T-helper 2 cell treated with Interferon-gamma antibody and Interleukin-4, amounts not matched to agents 100 ng/mL and 5 ng/mL, for 36 hours (primary cell): ENCODE measurements around the gene UNC119. TPM values are rescaled to one million over a fixed set of nuclear protein-coding genes. Genes with fewer than 3 reads are reported as not detected.

Experiments used
- intact Hi-C: fragments of 100-400 bp; cut with micrococcal nuclease; formaldehyde crosslinking; loops from one replicate; pipeline ENCODE4 v1.15.1; 2023
- total RNA-seq: library from RNA; stranded (reverse); gene quantifications from 2 replicates; pipeline ENCODE4 v1.2.3, GENCODE V29; 2022

Gene UNC119
- total RNA-seq, 1 donor from 2014 or later = 47.8 TPM

DNA sequence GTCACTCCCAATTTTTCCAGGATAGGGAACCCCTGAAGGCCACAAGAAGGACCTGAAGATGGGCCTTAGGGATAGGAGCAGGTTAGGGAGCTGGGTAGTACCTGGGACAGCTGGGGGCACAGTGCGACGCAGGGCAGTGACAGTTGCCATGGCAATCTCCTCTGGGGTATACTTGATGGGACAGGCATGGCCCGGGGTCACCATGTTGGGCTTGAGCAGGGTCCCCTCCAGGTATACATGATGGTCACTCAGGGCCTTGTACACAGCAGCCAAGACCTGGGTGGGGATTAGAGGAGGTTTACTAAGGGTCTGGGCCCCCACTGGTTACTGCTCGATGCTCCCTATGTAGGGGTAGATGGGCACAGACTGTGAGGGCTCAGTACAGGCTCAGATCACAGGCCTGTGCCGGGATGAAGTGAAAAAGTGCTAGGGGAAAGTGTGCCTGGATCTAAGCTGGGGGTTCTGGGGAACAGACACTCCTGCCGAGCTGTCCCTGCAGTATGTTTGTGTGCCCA lies 21.6 kb upstream of the UNC119 start:
- intact Hi-C loops = no loop called here

DNA sequence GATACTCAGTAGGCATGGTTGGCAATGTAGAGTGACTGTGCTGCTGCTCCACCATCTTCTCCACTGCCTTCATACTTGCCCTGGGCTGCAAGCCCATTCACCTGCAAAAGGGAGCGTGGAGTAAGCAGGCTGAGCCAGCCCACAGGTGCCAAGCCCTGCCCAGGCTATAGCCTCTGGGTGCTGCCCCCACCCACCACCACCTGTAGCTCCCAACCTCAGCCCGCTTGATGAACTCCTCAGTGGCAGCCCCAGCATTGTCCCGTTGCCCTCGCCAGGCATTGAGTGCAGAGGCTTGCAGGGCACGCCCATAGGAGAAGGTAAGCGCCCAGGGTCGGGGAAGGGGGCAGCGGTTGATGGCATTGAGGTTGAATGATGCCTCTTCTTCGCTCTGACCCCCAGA lies 21.1 kb upstream of the UNC119 start:
- intact Hi-C loops = no loop called here

DNA sequence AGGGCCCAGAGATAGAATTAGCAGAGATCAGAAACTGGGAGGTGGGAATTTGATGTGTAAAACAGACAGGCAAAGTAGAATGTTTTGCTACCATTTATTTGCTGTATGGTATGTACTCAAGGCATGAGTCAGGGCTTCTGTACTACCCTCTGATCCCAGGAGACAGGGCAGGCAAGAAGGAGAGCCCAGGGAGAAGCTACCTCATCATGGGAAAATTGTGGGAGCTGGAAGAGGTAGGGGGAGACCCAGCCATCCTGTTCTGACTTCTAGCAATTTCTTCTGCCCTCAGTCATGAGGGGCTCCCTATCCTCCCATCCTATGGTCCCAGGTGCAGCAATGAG lies 20.6 kb upstream of the UNC119 start:
- intact Hi-C loops = no loop called here

DNA sequence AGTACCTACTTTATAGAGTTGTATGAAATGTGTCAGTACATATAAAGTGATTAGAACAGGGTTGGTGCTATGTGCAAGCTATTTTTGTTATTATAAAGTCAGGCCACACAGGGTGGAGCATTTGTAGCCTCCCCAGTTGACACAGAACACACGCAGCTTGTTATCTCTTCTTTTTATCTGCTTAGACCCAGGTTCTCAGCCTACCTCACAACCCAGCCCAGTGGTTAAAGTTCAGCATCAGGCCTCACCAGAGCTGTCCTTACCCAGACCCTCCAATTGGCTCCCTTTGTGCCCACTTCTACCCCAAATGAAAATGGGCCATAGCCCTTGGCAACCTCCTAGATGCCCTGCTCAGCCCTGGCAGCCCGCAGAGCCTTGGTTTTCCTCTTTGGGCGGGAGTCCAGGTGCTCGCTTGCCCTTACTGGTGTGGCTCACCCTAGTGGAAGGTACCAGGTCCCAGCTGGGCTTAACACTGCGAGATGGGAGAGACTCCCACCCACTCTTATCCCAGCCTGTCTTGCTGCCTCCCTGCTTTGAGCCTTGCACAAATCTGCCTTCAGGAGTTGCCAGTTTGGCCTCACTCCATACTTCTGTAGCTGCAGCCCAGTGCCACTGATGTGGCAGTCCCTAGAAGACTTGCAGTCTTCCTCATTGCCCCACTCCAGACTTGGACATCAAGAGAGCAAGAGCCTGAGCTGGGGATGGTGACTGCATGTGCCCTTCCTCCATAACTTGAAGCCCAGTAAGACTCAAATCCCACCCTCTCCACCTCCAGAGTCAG lies 20.0 kb upstream of the UNC119 start:
- intact Hi-C loops = no loop called here

DNA sequence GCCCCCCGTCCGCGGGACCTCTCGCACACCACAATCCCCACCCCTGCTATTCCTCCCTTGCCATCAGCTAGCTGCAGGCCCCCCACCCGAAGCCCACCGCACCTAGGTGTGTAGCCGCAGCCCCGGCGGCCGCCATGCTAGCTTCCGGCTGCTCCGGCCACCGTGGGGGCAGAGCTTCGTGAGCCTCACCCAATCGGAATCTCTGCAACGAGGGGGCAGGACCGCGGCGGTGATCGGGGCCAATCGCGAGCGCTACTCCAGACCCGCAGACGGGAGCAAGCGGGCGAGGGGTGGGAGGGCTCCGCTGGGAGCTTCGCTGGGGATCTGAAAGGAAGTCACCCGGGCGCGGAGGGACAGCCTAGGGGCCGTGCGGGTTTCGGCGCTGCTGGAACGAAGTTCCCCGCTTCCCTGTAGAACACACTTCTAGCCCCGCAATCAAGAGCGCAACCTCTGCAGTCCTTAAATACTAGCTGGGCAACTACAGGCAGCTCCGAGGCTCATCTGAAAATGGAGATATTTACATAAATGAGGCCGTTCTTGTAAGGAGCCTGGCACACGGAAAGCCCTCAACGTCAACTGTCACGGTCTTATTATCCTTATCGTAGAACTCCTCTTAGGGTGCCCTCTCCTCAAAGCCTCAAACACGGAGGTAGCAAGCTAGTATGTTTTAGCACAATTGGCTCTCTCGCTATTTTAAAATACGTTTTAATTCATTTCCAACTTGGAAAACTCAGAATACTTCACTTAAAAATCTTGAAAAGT lies 19.1 kb upstream of the UNC119 start, which contains the start of gene PIGS:
PIGS (minus strand) TSS at position 164 of the 762 bp plus-strand sequence; CDS start at position 136, 28 bp downstream.
- intact Hi-C loops = loop anchor here (1.0 to 2.0 kb wide), 2 partner anchors 19 to 139 kb away; partner anchors contain the start of genes PROCA1 and UNC119

DNA sequence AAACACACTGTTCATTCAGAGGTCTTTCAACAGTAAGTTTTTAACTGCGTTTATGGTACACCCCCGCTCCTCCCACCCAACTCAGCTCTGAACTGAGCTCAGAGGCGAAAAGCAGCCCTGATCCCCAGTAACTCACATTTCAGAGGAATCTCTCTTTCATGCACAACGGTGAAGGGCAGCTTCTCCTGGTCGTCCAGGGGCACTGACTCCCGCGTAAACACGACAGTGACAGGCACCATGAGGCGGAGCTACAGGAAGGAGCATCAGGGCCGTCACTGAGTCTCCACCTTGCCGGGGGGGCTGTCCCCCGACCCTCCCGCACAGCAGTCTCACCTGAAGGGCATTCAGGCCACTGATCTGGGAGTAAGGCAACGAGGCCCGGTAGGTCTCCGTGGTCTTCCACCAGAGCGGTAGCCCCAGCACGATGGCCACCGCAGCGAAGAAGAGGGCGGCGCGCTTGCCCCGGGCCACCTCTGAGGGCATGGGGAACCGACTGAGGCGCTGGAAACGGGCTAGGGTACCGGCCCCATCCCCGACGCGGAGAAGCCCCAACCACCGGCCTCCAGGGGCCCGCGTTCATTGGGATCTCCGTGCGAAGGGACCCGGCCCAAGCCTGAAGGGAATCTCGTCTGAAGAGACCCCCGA lies 18.4 kb upstream of the UNC119 start:
- intact Hi-C loops = loop anchor here (1.0 to 2.0 kb wide), 2 partner anchors 19 to 140 kb away; partner anchors contain the start of genes PROCA1 and UNC119

DNA sequence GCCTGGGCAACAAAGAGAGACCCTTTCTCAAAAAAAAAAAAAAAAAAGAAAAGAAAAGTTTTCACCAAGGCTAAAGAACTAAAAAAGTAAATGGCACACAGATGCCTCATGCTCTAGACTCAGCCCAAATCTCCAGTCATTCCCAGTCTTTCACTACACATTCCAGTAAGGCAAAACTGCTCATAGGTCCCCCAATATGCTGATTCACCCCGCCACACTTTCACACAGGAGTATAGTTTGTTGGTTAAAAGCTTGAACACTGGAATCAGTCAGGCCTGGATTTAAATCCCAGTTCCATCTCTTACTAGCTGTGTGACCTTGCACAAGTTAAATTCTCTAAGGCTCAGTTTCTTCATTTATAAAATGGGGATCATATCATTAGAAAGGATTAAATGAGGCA lies 17.0 kb upstream of the UNC119 start:
- intact Hi-C loops = no loop called here

DNA sequence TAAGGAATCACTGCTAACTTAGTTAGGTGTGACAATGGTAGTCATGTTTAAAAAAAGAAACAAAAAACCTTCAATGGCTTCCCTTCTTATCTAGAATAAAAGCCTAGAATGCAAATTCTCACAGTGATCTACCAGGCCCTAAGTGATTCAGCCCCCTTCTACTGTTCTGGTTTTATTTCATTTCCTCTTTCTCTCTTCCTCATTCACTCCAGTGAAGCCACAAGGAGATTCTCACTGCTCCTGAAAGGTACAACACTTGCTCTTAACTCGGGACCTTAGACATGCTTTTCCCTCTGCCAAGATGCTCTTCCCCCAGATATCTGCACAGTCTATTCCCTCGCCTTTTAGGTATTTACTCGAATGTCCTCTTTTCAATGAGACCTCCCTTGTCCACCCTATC lies 15.2 kb upstream of the UNC119 start:
- intact Hi-C loops = no loop called here

DNA sequence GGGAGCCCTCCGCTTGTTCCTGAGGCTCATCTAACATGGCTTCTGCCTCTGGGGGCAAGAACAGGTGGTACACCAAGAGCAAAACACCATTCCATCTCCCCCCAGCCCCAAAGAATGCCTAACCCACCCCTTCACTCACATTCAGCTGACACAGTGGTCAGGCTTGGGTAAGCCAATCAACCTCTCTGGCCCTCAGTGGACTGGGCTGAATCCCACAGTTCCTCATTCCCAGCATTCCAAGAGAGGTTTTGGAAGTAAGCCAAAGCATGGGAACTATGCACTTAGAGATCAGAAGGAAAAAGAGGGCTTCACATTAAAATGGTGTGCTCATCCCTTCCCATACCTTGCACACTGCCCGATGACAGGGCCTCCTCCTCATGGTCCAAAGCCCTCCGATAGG lies 11.1 kb upstream of the UNC119 start:
- intact Hi-C loops = no loop called here

DNA sequence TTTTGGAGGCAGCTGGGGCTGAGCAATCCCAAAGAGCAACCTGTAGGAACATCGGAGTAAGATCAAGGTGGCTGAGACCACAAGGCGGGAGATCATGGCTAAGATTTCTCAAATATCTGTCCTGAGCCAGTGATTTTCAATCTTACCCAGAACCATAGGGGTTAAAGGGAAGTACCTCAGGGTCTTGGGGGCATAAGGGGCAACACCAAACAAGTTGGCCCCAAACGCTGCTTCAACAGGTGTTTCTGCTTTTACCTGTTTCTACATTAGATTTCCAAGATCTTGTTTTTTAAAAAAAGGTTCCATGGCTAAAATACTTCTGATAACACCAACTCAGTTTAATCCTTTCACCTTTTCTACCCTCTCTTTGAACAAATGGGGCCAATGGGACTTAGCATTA lies 2.6 kb upstream of the UNC119 start:
- intact Hi-C loops = no loop called here

DNA sequence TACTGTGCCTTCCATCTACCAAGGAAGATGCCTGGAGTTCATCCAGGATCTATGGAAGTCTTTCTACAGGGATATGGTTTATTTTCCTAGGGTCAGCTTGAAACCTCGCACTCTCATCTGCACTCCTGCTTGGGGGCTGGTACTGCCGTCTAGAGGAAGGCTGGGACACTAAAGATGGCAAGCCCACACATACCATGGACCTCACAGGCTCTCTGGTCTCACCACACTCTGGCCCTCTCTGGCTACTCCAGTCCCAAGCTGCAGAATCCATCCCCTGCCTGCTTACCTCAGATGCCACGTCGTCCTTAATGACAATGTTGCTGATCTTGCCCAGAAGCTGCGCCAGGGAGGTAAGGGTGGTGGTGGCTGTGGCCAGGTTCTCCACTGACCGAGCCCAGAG lies 2.1 kb upstream of the UNC119 start:
- intact Hi-C loops = loop anchor here (5.0 kb wide), 1 partner anchor 158 kb away; the partner anchor contains the start of gene PROCA1

DNA sequence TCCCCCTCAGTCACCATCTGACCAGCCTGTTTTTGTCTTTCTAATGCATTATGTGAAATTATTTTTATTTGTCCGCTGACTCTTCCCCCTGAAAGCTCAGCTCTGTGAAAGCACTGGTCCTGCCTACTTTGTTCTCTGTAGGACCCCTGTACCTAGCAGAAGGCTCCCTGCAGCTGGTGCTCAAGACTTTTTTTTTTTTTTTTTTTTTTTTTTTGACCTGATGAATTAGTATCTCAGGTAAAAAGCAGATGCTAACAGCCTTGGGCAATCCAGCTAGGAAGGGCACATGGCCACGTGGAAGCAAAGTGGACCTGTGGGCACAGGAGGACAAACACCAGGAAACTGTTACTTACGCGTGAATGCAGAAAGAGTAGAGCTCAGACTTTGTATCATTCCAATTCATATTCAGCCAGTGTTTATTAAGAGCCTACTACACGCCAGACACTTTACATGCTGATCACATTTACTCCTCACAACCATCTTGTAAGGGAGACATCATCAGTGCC lies 629 bp upstream of the UNC119 start:
- intact Hi-C loops = loop anchor here (1.0 to 5.0 kb wide), 2 partner anchors 18 to 159 kb away; partner anchors contain the start of genes PIGS and PROCA1

DNA sequence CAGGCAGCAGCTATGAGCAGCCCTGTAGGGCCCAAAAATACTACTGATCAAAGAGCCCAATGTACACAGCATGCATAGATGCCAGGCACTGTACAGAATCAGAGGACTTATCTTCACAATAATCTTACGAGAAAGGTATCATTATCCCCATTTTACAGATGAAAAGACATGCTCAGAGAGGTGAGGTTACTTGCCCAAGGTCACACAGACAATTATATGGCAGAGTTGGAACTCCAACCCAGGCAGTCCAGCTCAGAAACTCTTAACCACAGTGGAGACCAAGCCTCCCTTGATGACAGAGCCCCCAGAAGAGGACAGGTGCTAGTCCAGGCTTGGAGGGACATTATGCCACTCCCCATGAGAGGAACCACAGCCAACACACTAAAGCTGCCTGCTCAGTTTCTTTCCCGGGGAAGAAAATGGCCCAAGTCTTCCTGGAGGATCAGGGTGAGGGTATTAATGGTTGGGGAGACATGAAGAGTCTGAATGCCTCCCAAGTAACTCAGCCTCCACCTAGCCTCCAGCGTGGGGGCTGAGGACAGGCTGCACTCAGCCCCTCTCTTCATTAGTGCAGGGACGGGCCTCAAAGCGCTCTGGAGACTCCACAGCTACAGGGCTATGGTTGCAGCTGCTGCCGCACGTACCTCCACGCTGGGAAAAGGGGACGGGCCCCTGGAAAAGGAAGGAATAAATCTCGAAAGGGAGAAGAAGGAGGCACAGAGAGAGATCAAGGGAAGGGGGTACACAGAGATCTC lies 826 bp downstream of the UNC119 start:
- intact Hi-C loops = loop anchor here (1.0 to 5.0 kb wide), 2 partner anchors 20 to 161 kb away; partner anchors contain the start of genes PIGS and PROCA1

DNA sequence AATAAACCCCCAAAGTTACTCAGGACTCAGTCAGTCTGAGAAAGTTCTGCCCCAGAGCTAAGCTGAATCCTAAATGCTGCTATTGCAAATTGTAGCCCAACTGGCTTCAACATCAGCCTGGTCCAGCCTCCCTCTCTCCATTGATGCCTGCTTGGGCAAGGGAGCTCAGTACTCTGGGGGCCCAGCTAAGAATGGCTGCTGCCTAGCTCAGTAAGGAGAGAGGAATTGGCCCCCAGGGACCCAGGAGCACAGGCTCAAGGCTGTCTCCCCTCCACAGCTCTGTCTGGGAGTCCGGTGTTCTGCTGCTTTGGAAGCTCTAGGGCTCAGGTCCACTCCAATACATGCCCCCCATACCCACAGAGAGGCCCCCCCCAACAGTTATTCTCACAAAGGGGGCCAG lies 1.6 kb downstream of the UNC119 start:
- intact Hi-C loops = loop anchor here (5.0 kb wide), 1 partner anchor 161 kb away; the partner anchor contains the start of gene PROCA1

DNA sequence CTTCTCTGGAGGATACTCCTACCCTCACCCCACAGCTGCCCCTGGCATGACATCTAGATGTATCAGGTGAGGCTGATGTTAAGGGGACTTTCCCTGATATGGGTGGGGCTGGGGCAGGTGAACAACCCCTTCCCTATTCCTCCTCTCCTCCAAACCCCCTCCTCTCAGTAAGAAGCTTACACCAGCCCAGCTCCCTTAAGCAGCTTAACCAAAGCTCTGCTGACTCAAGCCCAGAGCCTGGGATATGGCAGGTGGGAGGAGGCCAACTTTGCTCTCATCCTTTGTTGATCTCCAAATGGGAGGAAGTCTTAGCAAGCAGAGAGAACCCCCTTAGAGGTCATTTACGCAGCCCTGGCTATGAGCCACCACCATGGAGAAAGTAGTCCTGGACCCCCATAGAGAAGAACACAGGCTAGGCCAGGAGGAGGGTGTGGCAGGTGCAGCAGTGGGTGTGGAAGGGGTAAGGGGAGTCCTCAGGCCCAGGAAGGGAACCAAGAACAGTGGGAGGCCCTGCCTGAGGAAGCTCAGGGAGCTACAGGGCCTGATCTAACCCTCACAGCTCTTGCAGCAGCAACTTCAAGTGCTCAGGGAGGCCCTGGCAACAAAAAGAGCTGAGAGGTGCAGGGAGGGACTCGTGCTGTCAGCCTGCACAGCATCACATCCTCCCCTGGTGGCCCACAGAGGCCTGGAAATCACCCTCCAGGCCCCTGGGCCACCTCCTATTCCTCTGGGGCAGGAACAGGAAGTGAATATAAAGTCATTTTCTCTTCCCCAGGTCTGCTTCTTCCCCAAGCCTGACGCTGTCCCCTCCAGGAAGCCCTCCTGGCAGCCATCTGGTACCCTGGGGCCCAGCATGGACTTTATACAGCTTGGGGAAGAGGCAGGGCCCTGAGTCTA lies 2.9 kb downstream of the UNC119 start:
- intact Hi-C loops = loop anchor here (2.0 to 10.0 kb wide), 3 partner anchors 55 to 175 kb away; partner anchors contain the start of genes PROCA1, SARM1 and VTN

DNA sequence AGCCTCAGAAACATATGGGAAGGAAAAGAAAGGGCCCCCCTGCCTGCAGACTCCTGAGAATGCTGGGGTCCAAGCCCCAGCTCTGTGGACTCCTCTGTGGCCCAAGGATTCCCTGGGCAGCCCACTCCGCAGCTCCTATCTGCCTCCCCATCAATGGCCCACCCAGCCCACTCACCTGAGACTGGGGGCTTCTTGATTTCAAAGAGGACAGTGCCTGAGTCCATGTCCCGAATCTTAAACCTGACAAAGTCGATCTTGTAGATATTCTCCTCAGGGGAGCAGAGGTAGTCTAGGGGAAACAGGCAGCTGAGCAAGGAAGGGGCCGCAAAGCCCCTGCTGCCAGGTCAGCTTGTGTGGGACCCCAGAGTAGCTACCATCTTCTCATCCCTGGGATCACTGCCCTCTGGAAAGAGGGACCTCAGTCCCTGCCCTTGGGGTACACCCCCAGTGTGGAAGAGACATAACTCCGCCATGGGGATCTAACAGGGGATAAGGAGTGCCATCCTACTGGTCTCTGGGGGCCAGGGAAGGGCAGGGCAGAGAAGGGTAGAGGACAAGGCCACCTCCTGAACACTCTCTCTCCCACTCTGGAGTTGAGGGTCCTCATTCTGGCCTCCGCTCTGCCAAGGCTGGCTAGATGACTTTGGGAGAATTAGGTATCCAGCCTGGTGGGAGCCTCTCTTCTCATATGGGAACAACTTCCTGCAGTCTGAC lies 3.9 kb downstream of the UNC119 start:
- intact Hi-C loops = loop anchor here (2.0 to 10.0 kb wide), 2 partner anchors 54 to 174 kb away; partner anchors contain the start of genes SARM1 and VTN

DNA sequence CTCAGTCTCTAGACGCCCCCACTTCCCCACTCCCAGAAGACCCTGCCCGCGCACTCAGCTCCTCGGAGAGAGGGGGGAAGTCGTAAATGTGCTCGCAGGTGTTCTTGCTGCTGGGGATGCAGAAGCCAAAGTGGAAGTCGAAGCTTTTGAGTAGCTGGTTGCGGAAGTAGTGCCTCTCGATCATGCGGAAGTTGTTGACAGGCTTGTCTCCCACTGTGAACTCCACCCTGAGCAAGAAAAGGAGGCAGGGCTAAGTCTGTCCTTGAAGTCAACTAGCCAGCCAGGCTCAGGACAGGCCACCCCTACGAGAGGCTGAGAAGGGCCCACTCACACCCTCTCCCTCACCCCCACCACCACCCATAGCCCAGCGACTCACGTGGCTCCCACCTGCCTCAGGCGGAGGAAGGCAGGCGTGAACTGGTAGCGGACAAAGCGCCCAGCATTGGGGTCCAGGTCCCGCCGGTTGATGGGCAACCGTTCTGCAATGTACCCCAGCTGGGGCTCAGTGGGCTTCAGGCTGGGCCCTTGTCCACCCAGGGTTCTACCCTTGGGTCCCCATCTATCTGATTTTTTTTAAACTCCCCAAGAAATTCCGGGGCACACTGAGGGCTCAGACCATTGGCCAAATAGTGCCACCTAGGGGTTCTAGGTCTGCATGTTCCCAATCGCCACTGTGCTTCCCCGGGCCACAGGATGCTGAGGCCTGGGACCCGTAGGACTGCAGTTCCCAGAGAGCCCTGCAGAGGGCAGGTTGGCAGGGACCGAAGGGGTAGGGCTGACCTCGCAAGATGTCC lies 4.6 kb downstream of the UNC119 start:
- intact Hi-C loops = loop anchor here (2.0 to 10.0 kb wide), 2 partner anchors 53 to 173 kb away; partner anchors contain the start of genes SARM1 and VTN
